Measurements from ENCODE around the gene BSPRY.

The BSPRY gene

GRCh38 chr9:113313261-113313660 lies 36.1 kb upstream of the BSPRY start:
- no peak for TF ChIP-seq CTCF (IDR thresholded peaks at IDR 0.05; ENCODE audit: insufficient read depth, low read length, poor library complexity, severe bottlenecking)
- TF ChIP-seq EZH2phosphoT487 (conservative IDR thresholded peaks at IDR 0.05; ENCODE audit: low read length): no peak
- Histone ChIP-seq H3K79me2 (ENCODE audit: insufficient read depth, low read length) (no peaks in the 10 kb centered on the region), H3K27me3 (ENCODE audit: low read length) (no peaks in the 10 kb centered on the region), H3K4me3 (ENCODE audit: insufficient read depth, low read length, poor library complexity, severe bottlenecking) (no peak overlapping the region), H3K27ac (ENCODE audit: low read depth, low read length) (no peak overlapping the region), H3F3A (ENCODE audit: insufficient read depth) (no peaks in the 10 kb centered on the region), H4K20me1 (ENCODE audit: low read depth, low read length) (no peaks in the 10 kb centered on the region), H3K36me3 (ENCODE audit: low read length) (no peaks in the 10 kb centered on the region), H2AFZ (ENCODE audit: low read depth, low read length, severe bottlenecking) (no peak overlapping the region), H3K4me2 (ENCODE audit: low read depth, low read length, poor library complexity, severe bottlenecking) (no peak overlapping the region), H3K9me2 (replicated peaks; ENCODE audit: insufficient read depth, low read length) (no peaks in the 10 kb centered on the region), H3K9me3 (ENCODE audit: insufficient read depth, low read length) (no peaks in the 10 kb centered on the region), H3K9ac (ENCODE audit: low read length) (no peak overlapping the region)

GRCh38 chr9:113315231-113315630 lies 34.1 kb upstream of the BSPRY start:
- no peaks in the 10 kb centered on the region for H3K79me2 ChIP-seq (ENCODE audit: insufficient read depth, low read length)
- H3K27ac ChIP-seq (ENCODE audit: low read depth, low read length): no peak overlapping the region
- H3K9me2 ChIP-seq (replicated peaks; ENCODE audit: insufficient read depth, low read length): no peaks in the 10 kb centered on the region
- no peak overlapping the region for H3K4me3 ChIP-seq (ENCODE audit: insufficient read depth, low read length, poor library complexity, severe bottlenecking)
- no peak for TF ChIP-seq CTCF (IDR thresholded peaks at IDR 0.05; ENCODE audit: insufficient read depth, low read length, poor library complexity, severe bottlenecking)
- no peak for TF ChIP-seq EZH2phosphoT487 (conservative IDR thresholded peaks at IDR 0.05; ENCODE audit: low read length)
- no peak overlapping the region for H3K9ac ChIP-seq (ENCODE audit: low read length)
- no peaks in the 10 kb centered on the region for H3K36me3 ChIP-seq (ENCODE audit: low read length)
- no peak overlapping the region for H2AFZ ChIP-seq (ENCODE audit: low read depth, low read length, severe bottlenecking)
- H4K20me1 ChIP-seq (ENCODE audit: low read depth, low read length): no peaks in the 10 kb centered on the region
- no peaks in the 10 kb centered on the region for H3K27me3 ChIP-seq (ENCODE audit: low read length)
- H3K9me3 ChIP-seq (ENCODE audit: insufficient read depth, low read length): no peaks in the 10 kb centered on the region
- H3F3A ChIP-seq (ENCODE audit: insufficient read depth): no peaks in the 10 kb centered on the region
- no peak overlapping the region for H3K4me2 ChIP-seq (ENCODE audit: low read depth, low read length, poor library complexity, severe bottlenecking)

GRCh38 chr9:113316030-113316429 lies 33.3 kb upstream of the BSPRY start:
- Histone ChIP-seq H3K4me3 (ENCODE audit: insufficient read depth, low read length, poor library complexity, severe bottlenecking) (no peak overlapping the region), H3K4me2 (ENCODE audit: low read depth, low read length, poor library complexity, severe bottlenecking) (no peak overlapping the region), H2AFZ (ENCODE audit: low read depth, low read length, severe bottlenecking) (no peak overlapping the region), H4K20me1 (ENCODE audit: low read depth, low read length) (no peaks in the 10 kb centered on the region), H3K9me3 (ENCODE audit: insufficient read depth, low read length) (no peaks in the 10 kb centered on the region), H3K79me2 (ENCODE audit: insufficient read depth, low read length) (no peaks in the 10 kb centered on the region), H3K9me2 (replicated peaks; ENCODE audit: insufficient read depth, low read length) (no peaks in the 10 kb centered on the region), H3F3A (ENCODE audit: insufficient read depth) (no peaks in the 10 kb centered on the region), H3K36me3 (ENCODE audit: low read length) (no peaks in the 10 kb centered on the region), H3K9ac (ENCODE audit: low read length) (no peak overlapping the region), H3K27ac (ENCODE audit: low read depth, low read length) (no peak overlapping the region), H3K27me3 (ENCODE audit: low read length) (no peaks in the 10 kb centered on the region)
- no peak for TF ChIP-seq EZH2phosphoT487 (conservative IDR thresholded peaks at IDR 0.05; ENCODE audit: low read length)
- no peak for TF ChIP-seq CTCF (IDR thresholded peaks at IDR 0.05; ENCODE audit: insufficient read depth, low read length, poor library complexity, severe bottlenecking)

All from SU-DHL-6 (cell line).